Activated CD4-positive, alpha-beta memory T cell treated with anti-CD3 and anti-CD28 coated beads, Interleukin-2, amount 10 ng/mL, durations not matched to agents 7 days and 5 days (primary cell): ENCODE measurements around the gene SLC27A4. TPM values are rescaled to one million over a fixed set of nuclear protein-coding genes. Genes with fewer than 3 reads are reported as not detected.

ENCODE experiments used
- CTCF ChIA-PET: fragments of 350-600 bp; sonication (Branson Sonifier 250); formaldehyde crosslinking; loops from one replicate; lab custom pipeline; 2021; ENCODE audit warnings: antibody characterized with exemption, inconsistent platforms; lab: Charles Lee
- POLR2A ChIA-PET: fragments of 350-600 bp; sonication (Branson Sonifier 250); formaldehyde crosslinking; loops from one replicate; lab custom pipeline; 2021; ENCODE audit warnings: antibody characterized with exemption; lab: Charles Lee
- DNase-seq: peaks from one replicate; pipeline ENCODE4 v3.0.0-alpha.2; 2020
- H3K27ac Mint-ChIP-seq: one replicate; pipeline ENCODE4 v1.8.0; 2021; ENCODE audit warnings: mild to moderate bottlenecking, mixed read lengths
- H3K27me3 Mint-ChIP-seq: one replicate; pipeline ENCODE4 v1.8.0; 2021; ENCODE audit warnings: mixed read lengths
- H3K36me3 Mint-ChIP-seq: one replicate; pipeline ENCODE4 v1.8.0; 2021; ENCODE audit warnings: low read depth, mixed read lengths
- H3K4me1 Mint-ChIP-seq: one replicate; pipeline ENCODE4 v1.8.0; 2021; ENCODE audit warnings: mixed read lengths
- H3K4me3 Mint-ChIP-seq: one replicate; pipeline ENCODE4 v1.8.0; 2021; ENCODE audit warnings: mild to moderate bottlenecking, mixed read lengths
- H3K9me3 Mint-ChIP-seq: one replicate; pipeline ENCODE4 v1.8.0; 2021; ENCODE audit warnings: mixed read lengths
- total RNA-seq, 2 experiments: library from RNA; stranded (reverse); gene quantifications; one replicate each; pipeline ENCODE4 v1.2.3, GENCODE V29; 2021

SLC27A4 gene
- total RNA-seq, 2 experiments from 2014 or later: 13.6 to 14.0 TPM

- POLR2A ChIA-PET: no interaction called here
- DNase-seq: no peak
- CTCF ChIA-PET: no interaction called here
- Mint-ChIP-seq H3K27me3 (no peaks in the 10 kb centered on the region), H3K9me3 (no peaks in the 10 kb centered on the region), H3K27ac (no peak overlapping the region), H3K36me3 (peaks cover 5% of the 10 kb centered on the region), H3K4me3 (no peak overlapping the region), H3K4me1 (peaks cover 11% of the 10 kb centered on the region)
Measured at GRCh38 chr9:128358090-128358489, 17.8 kb downstream of the SLC27A4 start.

- CTCF ChIA-PET: interaction anchor here (0.9 to 1.1 kb wide), 2 partner anchors 12 to 18 kb away, joined by 3 to 4 read pairs; partner anchors contain the start of gene URM1
- no peaks in the 10 kb centered on the region for H3K27me3 Mint-ChIP-seq
- POLR2A ChIA-PET: no interaction called here
- H3K4me1 Mint-ChIP-seq: peaks cover 11% of the 10 kb centered on the region
- peaks cover 5% of the 10 kb centered on the region for H3K36me3 Mint-ChIP-seq
- no peaks in the 10 kb centered on the region for H3K9me3 Mint-ChIP-seq
- no peak for DNase-seq
- H3K27ac Mint-ChIP-seq: no peak overlapping the region
- no peak overlapping the region for H3K4me3 Mint-ChIP-seq
Measured at GRCh38 chr9:128358861-128359260, 18.5 kb downstream of the SLC27A4 start.

GRCh38 chr9:128360826-128361225, 20.5 kb downstream of the SLC27A4 start:
- H3K4me3 Mint-ChIP-seq: no peak overlapping the region
- peaks cover 11% of the 10 kb centered on the region for H3K4me1 Mint-ChIP-seq
- H3K27me3 Mint-ChIP-seq: no peaks in the 10 kb centered on the region
- H3K36me3 Mint-ChIP-seq: peaks cover 3% of the 10 kb centered on the region
- DNase-seq: no peak
- ChIA-PET POLR2A (interaction anchor here (0.8 to 2.2 kb wide), 2 partner anchors 10 to 20 kb away, joined by 3 to 31 read pairs; partner anchors contain the start of gene URM1), CTCF (interaction anchor here (1.3 to 3.4 kb wide), 6 partner anchors 10 to 457 kb away, joined by 5 to 56 read pairs (median 10); partner anchors contain the start of genes ENDOG and URM1)
- H3K9me3 Mint-ChIP-seq: no peaks in the 10 kb centered on the region
- H3K27ac Mint-ChIP-seq: no peak overlapping the region

- ChIA-PET POLR2A (interaction anchor here (0.8 to 2.2 kb wide), 4 partner anchors 10 to 201 kb away, joined by 3 to 31 read pairs (median 4); partner anchors contain the start of genes BBLN and URM1), CTCF (interaction anchor here (0.9 to 3.4 kb wide), 30 partner anchors 10 to 457 kb away, joined by 3 to 56 read pairs (median 6); partner anchors contain the start of genes ENDOG, SLC27A4 and URM1)
- Mint-ChIP-seq H3K9me3 (no peaks in the 10 kb centered on the region), H3K4me1 (peaks cover 11% of the 10 kb centered on the region), H3K36me3 (no peaks in the 10 kb centered on the region), H3K4me3 (no peak overlapping the region), H3K27ac (no peak overlapping the region), H3K27me3 (no peaks in the 10 kb centered on the region)
- no peak for DNase-seq
Measured at GRCh38 chr9:128361296-128361985, 21.1 kb downstream of the SLC27A4 start.

- H3K4me3 Mint-ChIP-seq: peak overlapping the region; percentile 74
- CTCF ChIA-PET: interaction anchor here (0.6 to 3.4 kb wide), 38 partner anchors 9 to 456 kb away, joined by 3 to 56 read pairs (median 6); partner anchors contain the start of genes ENDOG, GOLGA2, ODF2 and SLC27A4
- POLR2A ChIA-PET: interaction anchor here (0.7 to 2.2 kb wide), 5 partner anchors 9 to 409 kb away, joined by 3 to 31 read pairs (median 3); partner anchors contain the start of genes BBLN and URM1
- H3K27me3 Mint-ChIP-seq: no peaks in the 10 kb centered on the region
- H3K36me3 Mint-ChIP-seq: no peaks in the 10 kb centered on the region
- DNase-seq: peak; percentile 75
- peaks cover 11% of the 10 kb centered on the region for H3K4me1 Mint-ChIP-seq
- H3K27ac Mint-ChIP-seq: no peak overlapping the region
- H3K9me3 Mint-ChIP-seq: no peaks in the 10 kb centered on the region
Measured at GRCh38 chr9:128361986-128362646, 21.8 kb downstream of the SLC27A4 start.

GRCh38 chr9:128362774-128363173, 22.4 kb downstream of the SLC27A4 start:
- no peaks in the 10 kb centered on the region for H3K36me3 Mint-ChIP-seq

GRCh38 chr9:128365525-128365924, 25.2 kb downstream of the SLC27A4 start:
- no peaks in the 10 kb centered on the region for H3K9me3 Mint-ChIP-seq
- peaks cover 18% of the 10 kb centered on the region for H3K4me1 Mint-ChIP-seq

More at GRCh38 chr9:128362774-128363173, 22.4 kb downstream of the SLC27A4 start:
- no peak overlapping the region for H3K4me3 Mint-ChIP-seq
- POLR2A ChIA-PET: interaction anchor here (0.7 to 2.2 kb wide), 4 partner anchors 8 to 408 kb away, joined by 3 to 31 read pairs (median 4); partner anchors contain the start of gene URM1
- no peak overlapping the region for H3K27ac Mint-ChIP-seq
- no peaks in the 10 kb centered on the region for H3K27me3 Mint-ChIP-seq
- H3K4me1 Mint-ChIP-seq: peaks cover 11% of the 10 kb centered on the region
- H3K9me3 Mint-ChIP-seq: no peaks in the 10 kb centered on the region
- CTCF ChIA-PET: interaction anchor here (0.6 to 3.4 kb wide), 35 partner anchors 8 to 455 kb away, joined by 3 to 56 read pairs (median 6); partner anchors contain the start of genes ENDOG, GOLGA2, ODF2 and SLC27A4
- DNase-seq: no peak

GRCh38 chr9:128369024-128369706, 28.8 kb downstream of the SLC27A4 start:
- Mint-ChIP-seq H3K27ac (peak overlapping the region; percentile 26), H3K4me1 (peaks cover 30% of the 10 kb centered on the region), H3K36me3 (peaks cover 9% of the 10 kb centered on the region), H3K9me3 (no peaks in the 10 kb centered on the region), H3K4me3 (no peak overlapping the region), H3K27me3 (no peaks in the 10 kb centered on the region)
- ChIA-PET CTCF (interaction anchor here (2.7 to 3.7 kb wide), 2 partner anchors 8 to 28 kb away, joined by 16 to 56 read pairs; no protein-coding TSS in a partner anchor), POLR2A (interaction anchor here (1.1 to 3.5 kb wide), 2 partner anchors 7 to 12 kb away, joined by 4 to 31 read pairs; no protein-coding TSS in a partner anchor)
- DNase-seq: no peak

More at GRCh38 chr9:128365525-128365924, 25.2 kb downstream of the SLC27A4 start:
- Mint-ChIP-seq H3K27me3 (no peaks in the 10 kb centered on the region), H3K36me3 (no peaks in the 10 kb centered on the region), H3K4me3 (no peak overlapping the region), H3K27ac (no peak overlapping the region)
- ChIA-PET POLR2A (no interaction called here), CTCF (interaction anchor here (1.1 to 1.7 kb wide), 4 partner anchors 24 to 368 kb away, joined by 4 to 8 read pairs (median 5); no protein-coding TSS in a partner anchor)
- no peak for DNase-seq

- Mint-ChIP-seq H3K4me1 (peaks cover 30% of the 10 kb centered on the region), H3K27ac (peak overlapping the region; percentile 93), H3K9me3 (no peaks in the 10 kb centered on the region), H3K27me3 (no peaks in the 10 kb centered on the region), H3K4me3 (peak overlapping the region; percentile 90), H3K36me3 (peaks cover 9% of the 10 kb centered on the region)
- ChIA-PET POLR2A (interaction anchor here (0.8 to 3.5 kb wide), 10 partner anchors 9 to 354 kb away, joined by 3 to 31 read pairs (median 6); partner anchors contain the start of genes CERCAM, GOLGA2, SPTAN1 and SWI5), CTCF (interaction anchor here (1.2 to 3.7 kb wide), 5 partner anchors 9 to 448 kb away, joined by 3 to 56 read pairs (median 5); partner anchors contain the start of gene ENDOG)
- no peak for DNase-seq
Measured at GRCh38 chr9:128370367-128370751, 30.0 kb downstream of the SLC27A4 start.

- Mint-ChIP-seq H3K4me3 (peak within 1 kb of the TSS; percentile 90), H3K27ac (peak within 1 kb of the TSS; percentile 93), H3K27me3 (no peaks in the 10 kb centered on the region), H3K36me3 (peaks cover 11% of the 10 kb centered on the region), H3K4me1 (peaks cover 32% of the 10 kb centered on the region), H3K9me3 (no peaks in the 10 kb centered on the region)
- CTCF ChIA-PET: interaction anchor here (0.5 to 3.7 kb wide), 11 partner anchors 9 to 447 kb away, joined by 3 to 56 read pairs (median 3); partner anchors contain the start of gene ENDOG
- POLR2A ChIA-PET: interaction anchor here (0.5 to 3.5 kb wide), 19 partner anchors 9 to 434 kb away, joined by 3 to 31 read pairs (median 5); partner anchors contain the start of genes BBLN, CERCAM, GLE1 and GOLGA2
- peak; percentile 97 for DNase-seq
Measured at GRCh38 chr9:128370752-128371629, 30.7 kb downstream of the SLC27A4 start, which contains the start of gene URM1. URM1 (plus strand) TSS chr9:128371374; CDS start chr9:128371381, 7 bp downstream.
